Stimulated activated CD4-positive, alpha-beta T cell treated with anti-CD3 and anti-CD28 coated beads, Interleukin-12 subunit alpha, Interleukin-12 subunit beta, amount 100 ng/mL, for 48 hours (primary cell): ENCODE results near the gene LCAT.
A peak's percentile ranks its signal among the peaks of the same experiment; 100 is the strongest.
"Not testable (repeated sequence)": the region's sequence is repeated elsewhere in the genome, so short reads cannot be mapped to it uniquely, and the experiment has no call there.

Source experiments
- DNase-seq, 3 donors: peaks; one replicate each; pipeline ENCODE4 v3.0.0-alpha.2; 2020; ENCODE audit warnings: low read depth in 2 of 3, low spot score in 1 of 3

The LCAT gene

DNA sequence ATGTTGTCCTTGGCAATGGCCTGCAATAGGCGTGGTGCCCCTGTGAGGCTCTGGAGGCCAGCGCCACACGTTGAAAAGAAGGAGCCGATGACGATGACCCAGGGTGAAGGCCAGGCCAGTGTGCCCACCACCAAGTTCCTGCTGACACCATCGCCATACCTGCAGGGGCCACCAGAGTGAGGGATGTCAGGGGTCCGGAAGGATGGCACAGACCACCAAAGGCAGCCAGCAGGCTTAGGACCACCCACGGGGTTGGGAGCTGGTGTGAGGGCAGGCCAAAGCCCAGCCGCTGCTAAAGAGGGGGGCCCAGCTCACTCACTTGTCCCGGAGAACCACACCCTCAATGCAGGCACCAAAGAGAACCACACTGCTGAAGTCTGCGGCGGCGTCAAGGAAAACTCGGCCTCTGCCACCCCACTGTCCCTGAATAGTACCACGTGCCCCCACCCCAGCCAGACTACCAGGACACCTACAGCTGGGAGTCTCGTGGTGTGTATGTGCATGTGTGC, 6.5 kb upstream of the LCAT start:
- no peak for DNase-seq

DNA sequence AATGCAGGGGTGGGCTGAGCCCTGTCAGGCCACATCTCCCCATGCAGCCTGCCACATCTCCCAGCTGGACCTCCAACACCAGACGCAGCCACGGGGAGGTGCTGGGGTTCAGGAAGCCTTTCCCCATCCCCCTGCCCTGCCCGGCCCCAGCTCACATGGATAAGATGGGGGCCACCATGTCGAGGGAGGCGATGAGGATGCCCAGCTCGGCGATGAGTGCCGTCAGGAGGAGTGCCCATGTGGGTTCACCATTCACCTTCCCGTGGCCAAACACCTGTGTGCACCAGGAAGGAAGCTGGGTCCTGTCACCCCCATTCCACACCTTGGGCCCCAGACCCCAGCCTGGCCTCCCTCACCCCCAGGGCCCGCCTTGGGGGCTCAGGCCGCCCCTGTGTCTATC, 5.7 kb upstream of the LCAT start:
- DNase-seq: no peak

DNA sequence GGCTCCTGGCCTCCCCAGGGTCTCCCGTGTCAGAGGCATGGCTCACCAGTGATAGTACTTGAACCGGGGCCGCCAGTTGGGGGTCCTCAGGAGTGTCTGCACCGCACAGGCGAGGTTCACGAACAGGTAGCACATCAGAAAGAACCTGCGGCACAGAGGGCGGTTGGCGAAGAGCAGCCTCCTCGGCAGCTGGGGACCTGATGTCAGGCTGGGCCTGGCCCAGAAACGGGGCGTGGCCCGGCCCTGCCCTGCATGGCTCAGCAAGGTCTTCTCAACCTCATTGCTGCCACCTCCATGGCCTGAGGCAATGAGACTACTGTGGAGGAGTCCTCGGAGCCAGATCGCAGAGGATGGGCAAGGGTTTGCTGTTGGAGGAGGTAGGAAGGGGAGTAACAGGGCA, 4.1 kb upstream of the LCAT start:
- DNase-seq: no peak

DNA sequence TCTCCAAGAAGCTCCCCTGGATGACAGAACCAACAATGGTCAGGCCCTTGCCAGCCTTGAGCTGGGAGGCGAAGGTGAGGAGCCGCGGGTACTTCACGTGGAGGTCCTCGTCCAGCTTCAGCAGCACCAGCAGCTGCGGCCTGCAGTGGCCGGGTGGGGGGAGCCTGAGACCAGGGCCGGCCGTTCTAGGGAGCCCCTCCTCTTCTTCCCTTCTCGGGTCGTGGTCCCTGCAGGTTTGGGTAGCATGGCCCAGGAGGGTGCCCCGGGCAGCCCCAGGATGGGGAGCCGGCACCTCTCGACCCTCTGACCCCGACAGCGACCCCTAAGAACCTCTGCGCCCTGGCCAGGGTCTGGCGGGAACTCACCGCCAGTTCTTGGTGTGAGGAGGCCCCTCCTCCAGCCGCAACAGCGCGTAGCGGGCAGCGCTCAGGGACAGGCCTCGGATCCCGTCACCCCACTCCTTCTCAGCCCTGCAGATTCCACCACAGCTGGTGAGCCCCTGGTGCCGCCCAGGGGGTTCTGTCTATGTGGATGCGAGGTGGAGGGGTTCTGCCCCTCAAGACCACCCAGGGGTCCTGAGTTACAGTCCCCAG, 3.1 kb upstream of the LCAT start:
- DNase-seq: no peak

DNA sequence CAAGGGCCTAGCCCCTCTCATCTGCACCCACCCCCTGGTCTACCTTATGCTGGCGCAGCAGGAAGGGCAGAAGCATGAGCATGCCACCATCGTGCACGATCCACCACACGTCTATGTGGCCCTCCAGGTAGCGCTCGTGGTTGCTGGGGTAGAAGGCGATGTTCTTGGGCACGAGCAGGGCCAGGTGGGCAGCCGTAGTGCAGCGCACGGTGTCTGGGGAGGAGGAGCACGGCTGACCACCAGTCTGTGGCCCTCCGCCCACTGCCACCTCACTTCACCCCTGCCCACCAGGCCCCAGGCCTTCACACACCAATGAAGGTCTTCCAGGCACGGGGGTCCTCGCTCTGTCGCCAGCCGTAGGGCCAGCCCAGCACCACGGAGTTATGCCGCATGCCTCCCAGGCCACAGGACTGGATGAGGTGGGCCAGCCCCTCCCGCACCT, 2.2 kb upstream of the LCAT start:
- DNase-seq: no peak

DNA sequence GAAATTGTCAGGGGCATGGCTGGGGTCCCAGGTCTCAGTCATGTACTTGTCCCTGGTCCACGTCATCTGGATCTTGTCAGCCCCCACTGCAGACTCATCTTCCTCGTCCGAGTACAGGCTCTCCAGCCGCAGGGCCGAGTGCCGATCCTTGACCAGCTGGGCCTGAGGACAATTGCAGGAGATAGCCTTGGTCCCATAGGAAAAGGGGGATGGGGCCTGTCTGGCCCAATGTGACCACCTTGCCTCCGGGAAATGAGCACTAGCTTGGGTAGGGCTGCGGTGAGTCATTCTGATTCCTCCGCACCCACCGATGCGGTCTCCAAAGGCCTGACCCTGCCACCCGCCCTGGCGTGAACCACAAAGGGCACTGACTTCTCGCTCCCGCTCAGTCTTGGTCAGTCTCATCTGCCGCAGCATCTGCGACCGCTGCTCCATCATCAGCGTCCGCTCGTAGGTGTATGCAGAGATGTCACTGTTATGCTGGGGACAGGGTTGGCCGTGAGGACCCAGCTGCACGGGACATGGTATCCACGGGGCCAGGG, 1.5 kb upstream of the LCAT start:
- DNase-seq: no peak

DNA sequence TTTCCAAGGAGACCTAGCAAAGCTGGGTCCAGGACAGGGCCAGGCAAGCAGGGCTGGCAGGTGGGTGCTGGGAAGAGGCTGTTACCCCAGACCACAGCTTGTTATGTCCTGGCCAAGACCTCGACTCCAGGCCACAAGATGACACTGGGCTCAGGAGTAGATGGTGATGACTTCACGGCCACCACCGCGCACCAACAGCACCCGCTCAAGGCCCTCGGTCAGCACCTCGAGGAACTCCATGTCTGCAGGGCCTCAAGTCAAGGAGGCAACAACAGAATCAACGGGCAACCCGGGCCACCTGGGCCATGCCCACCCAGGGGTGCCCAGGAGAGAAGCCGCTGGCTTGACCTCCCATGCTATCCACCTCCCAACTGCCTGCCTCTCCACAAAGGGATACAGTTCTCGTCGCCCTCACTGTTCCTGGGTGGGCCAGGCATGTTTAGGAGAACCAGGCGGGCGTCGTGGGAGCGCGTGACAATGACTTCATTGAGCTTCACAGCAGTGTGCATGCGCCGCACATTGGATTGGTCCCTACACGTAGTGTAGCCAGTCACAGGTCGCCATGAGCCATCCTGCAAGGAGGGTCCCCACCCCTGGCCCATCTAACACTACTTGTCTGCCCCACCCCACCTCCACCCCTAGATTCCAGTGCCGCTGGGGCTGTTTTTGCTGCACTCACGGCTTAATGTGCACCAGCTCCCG, 921 bp upstream of the LCAT start:
- no peak for DNase-seq

DNA sequence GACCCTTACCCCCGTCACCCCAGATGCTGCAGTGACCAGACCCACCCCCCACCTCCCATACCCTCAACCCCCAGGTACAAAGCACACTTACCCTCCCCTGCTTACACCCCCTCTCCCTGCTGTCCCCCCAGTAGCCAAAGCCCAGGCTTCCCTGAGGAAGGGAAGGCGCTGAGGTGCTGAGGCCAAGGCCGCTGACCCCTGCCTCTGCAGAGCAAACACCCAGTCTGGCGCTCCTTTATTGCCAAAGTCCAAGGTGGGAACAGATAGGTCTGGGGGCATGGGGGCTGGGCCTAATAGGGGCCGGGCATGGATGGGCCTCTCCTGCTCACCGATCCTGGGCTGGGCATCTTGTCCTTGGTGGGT, 683 bp downstream of the LCAT start:
- no peak for DNase-seq

DNA sequence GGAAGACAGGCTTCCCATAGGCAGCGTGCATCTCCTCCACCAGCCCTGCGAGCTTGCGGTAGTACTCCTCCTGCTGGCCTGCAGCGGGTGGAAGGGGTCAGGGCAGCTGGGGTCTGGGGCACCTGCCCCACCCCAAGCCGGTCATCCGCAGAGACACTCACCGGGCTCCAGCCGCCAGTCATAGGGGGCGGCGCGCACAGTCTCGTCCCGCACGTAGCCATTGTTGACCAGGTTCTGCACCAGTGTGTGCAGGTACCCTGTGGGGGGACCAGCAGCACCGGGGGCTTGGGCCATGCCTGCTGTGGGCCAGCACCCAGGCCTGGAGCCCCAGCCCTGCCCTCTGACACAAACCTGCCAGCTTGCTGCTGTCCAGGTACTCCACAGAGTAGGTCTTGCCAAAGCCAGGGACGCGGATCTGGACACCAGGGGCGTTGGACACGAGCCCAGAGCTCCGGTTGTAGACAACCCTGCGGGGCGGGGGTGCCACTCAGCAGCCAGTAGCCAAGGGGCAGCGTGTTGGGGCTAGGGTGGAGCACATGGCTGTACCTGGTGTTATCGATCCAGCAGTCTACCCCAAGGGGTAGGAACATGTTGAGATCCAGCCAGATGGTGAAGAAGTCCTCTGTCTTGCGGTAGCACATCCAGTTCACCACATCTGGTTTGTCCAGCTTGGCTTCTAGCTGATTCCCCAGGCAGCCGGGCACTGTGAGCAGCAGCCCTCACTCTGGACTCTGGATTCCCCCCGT, 1.2 kb downstream of the LCAT start:
- DNase-seq: no peak

DNA sequence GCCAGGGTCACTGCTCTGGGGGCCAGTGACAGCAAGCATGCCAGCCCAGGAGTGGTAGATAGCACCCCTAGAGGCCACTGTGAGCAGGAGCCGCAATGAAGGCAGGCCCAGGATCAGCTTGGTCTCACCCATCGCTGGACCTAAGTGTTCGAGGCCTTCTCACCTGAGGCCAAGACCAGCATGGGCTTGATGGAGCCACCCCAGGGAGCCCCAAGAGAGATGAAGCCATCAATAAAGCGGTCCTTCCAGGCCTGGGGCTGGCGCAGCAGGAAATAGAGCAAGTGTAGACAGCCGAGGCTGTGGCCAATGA, 1.8 kb downstream of the LCAT start:
- no peak for DNase-seq

DNA sequence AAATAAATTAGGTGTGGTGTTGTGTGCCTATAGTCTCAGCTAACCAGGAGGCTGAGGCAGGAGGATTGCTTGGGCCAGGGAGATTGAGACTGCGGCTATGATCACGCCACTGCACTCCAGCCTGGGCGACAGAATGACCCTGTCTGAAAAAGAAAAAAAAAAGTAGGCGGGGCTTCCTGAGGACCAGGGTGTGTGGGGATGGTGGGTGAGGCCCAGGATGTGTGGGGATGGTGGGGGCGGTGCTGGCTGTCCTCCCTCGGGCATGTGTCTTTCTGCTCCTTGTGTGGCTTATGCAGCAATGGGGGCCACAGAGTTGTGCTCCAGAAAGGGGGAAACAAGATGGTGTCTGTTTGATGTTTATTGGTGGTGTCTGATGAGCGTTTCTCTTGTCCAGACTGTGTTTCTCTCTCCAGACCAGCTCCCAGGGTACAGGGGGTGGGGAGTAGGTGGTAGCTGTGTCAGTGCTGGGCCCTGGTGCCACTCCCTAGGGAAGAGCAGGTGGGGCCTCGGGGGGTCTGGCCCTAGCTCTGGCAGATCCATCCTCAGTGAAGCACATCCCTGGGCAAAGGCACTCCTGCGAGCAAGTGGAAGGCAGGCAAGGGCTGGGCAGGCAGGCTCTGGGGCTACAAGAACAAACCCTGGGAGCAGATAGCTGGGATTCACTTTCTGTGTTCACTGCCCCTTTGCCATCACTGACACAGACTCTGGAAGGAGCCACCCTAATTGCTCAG, 2.3 kb downstream of the LCAT start:
- no peak for DNase-seq

DNA sequence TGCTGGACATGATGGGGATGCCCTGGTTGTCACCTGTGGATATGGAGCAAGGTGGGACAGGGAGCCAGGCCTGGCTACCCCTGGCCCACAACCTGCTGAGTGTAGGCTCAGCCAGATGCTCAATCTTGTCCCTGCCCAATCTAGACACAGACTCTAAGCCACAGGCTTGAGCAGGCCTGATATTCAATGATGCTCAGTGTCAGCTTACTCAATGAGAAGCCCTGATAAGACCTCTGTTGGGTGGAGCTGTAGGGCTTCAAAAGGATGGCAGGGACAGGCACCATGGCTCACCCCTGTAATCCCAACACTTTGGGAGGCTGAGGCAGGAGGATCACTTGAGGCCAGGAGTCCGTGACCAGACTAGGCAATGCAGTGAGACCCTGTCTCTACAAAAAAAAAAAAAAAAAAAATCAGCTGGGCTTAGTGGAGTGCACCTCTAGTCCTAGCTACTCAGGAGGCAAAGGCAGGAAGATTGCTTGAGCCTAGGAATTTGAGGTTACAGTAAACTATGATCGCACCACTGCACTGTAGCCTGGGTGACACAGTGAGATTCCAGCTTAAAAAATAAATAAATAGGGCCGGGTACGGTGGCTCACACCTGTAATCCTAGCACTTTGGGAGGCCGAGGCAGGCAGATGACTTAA, 3.4 kb downstream of the LCAT start:
- no peak for DNase-seq

DNA sequence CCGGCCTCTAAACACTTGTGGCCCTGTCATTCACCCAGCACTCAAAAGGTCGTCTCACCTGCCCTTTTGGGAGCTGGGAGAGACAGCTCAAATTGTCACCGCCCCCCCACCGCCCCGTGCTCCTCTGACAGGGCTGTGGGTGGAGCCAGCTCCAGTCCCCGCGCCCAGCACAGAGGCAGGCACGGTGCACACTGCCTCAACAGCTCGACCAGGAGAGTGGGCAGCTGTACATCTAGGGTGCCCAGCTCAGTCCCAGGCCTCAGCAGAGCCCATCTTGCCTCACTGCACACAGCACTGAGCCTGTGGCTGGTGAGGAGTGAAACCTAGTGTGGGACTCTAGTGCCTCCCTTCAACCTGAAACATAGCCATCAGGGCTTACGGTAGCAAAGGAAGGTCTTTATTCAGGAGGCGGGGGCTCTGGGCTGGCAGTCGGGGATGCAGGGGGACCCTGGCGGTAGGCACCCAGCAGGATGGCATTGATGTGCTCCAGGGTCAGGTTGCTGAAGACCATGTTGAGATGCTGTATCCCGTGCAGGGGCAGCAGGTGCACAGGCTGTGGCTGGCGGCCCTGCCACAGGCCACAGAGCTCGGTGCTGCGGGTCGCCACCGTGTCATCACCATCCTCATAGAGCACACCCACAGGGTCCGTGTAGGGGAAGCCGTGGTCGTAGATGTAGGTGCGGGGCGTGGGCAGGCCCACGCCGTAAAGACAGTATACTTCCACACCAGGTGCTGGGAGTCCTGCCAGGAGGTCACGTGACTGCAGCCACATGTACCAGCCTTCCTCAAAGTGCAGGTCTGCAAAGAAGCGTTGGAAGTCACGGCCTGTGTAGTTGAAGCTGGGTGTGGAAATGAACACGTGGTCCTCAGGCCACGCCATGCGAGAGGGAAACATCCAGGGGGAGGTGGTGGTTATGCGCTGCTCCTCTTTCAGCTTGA, 4.1 kb downstream of the LCAT start:
- peak in 1 of 3 donors; percentile 26 for DNase-seq

DNA sequence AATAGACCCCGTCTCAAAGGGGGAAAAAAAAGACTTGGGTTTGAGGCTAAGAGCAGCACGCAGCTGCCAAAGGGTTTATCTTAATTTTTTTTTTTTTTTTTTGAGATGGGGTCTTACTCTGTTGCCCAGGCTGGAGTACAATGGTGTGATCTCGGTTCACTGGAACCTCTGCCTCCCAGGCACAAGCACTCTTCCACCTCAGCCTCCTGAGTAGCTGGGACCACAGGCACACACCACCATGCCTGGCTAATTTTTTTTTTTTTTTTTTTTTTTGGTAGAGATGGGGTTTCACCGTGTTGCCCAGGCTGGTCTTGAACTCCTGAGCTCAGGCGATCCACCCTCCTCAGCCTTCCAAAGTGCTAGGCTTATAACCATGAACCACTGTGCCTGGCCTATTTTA, 6.2 kb downstream of the LCAT start:
- DNase-seq: not testable (repeated sequence)

DNA sequence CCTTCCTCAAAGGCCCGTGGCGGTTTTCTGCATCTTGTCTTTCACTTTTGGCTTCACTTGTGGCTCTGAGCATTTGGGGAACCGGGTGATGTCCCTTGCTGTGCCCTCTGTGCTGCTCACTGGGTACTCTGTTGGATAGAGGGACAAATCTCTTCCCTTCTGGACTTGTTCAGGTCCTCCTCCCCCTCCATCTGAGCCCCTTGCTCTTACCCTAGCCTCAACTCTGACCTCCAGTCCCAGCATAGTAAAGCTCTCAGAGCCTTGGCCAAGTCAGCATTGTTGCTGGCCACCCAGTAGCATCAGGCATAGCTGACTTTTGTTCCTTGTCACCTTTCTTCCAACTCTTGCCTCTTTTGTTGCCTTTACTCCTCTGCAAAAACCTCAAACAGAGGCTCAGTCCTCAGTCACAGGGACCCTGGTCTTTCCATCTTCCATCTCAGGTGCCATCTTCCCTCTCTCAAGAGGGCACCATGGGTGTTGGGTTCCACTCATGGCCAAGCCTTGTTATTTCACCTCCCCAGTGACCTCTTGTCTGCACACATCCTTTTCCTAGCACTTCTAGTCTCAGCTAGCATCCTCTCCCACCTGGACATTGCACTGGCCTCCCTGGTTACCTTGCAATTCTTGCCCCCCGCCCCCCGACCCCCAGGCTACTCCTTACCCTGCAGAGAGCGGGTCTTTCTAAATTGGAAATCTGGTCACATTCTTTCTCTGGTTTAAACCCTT, 6.9 kb downstream of the LCAT start:
- DNase-seq: peak; percentile 63 to 70 (median 68)

DNA sequence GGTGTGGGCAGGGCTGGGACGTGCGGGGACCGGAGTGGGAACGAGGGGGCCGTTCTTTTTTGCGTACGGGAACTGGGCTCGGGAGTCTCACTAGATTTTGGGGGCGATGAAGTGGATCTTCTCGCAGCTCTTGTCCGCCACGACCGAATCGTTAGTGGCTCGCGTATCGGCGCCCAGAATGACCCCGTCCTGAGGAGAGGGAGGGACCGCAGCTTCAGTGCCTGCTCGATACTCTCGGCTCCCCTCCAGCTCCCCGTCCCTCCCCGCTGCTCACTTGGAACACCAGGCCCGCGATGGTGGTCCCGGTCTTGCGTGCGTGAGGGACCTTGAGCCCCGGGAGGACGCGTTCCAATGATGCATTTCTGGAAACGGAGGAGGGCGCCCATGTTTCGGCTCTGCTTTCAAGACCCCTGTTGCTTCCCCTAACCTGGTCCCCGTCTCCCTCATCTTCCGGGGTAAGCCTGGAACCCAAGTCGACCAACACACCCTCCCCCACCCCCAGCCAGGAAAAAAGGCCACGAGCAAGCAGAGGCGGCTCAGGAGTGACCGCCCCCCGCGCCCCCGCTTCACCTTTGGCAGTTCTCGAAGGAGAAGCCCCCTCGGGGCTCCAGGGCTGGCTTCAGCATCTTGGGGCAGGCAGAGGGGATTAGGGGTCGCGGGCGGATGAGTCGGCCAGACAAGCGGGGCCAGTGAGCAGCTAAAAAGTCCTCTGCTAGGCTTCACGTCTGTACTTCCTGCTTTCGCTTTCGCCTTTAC, 7.6 kb downstream of the LCAT start, which contains the start of gene PSMB10:
Gene PSMB10 (minus strand): TSS at position 727 of the 756 bp plus-strand sequence. CDS start 101 bp downstream, at position 626.
- peak in 2 of 3 donors; percentile 25 to 29 for DNase-seq

DNA sequence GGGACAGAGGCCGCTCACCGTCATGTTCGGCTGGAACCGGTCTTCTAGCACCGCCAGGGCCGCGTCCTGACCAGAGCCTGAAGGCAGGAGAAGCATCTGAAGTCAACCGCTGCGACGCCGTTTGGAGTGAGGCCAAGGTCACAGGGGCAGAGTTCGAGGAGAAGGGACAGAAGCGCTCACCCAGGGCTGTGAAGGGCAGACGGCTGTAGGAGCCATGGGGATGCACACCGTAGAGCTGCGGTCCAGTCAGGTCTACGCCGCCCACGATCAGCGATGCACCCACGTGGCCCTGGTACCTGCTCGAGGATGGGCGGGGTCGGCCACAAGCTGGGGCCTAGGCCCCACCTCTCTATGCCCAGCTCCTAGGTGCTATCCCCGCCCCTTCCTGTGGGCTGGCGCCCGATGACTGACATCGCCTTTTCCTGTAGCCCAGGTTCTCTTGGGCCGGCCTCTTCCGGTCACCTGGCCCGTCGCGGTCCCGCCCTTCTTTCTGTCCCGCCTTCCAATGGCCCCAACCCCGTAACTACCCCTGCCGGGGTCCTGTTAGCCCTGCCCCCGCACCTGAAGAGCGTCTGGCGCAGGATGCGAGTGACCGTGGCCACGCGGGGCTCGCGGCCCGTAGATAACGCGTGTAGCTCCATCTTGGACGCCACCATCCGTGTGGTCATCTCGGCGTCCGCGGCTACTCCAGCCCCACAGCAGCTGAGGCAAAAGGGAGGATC, 8.4 kb downstream of the LCAT start:
- DNase-seq: peak; percentile 95

DNA sequence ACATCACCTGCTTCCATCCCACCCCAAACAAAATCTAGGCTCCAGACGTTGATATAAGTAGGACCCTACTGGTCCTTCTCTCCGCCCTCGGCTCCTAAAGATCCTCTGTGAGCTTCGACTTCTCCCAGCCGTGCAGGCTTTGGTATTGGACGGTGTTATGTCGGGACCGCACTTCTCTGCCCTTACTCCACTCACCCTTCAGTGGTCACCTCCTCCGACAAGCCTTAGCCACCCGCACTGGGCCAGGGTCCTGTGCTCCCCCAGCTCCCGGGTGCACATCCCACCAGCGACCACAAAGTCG, 8.9 kb downstream of the LCAT start:
- no peak for DNase-seq
